GM23338 (cell line): ENCODE data around the gene PRTN3. TPM values are rescaled to one million over a fixed set of nuclear protein-coding genes. Genes with fewer than 3 reads are reported as not detected.

ENCODE experiments used
- ATAC-seq: fragments of 200-7000 bp; cut with Tn5 transposase; 3 replicates; pipeline ENCODE4 v1.9.1; 2020
- DNase-seq: peaks from one replicate; pipeline ENCODE4 v3.0.0-alpha.2; 2015; ENCODE audit warnings: low spot score
- H2AFZ ChIP-seq: fragments of 200-600 bp; sonication (generic); 2 replicates; pipeline ENCODE4 v1.8.0; 2016; ENCODE audit warnings: antibody characterized with exemption, mild to moderate bottlenecking, moderate library complexity
- H3F3A ChIP-seq: fragments of 200-600 bp; sonication (generic); replicated peaks from 2 replicates; pipeline ENCODE4 v1.8.0; 2017; ENCODE audit warnings: antibody characterized with exemption, mixed run types, low read depth
- H3K27ac ChIP-seq: fragments of 200-600 bp; sonication (generic); 2 replicates; pipeline ENCODE4 v1.6.1; 2016; ENCODE audit warnings: low read depth
- H3K27me3 ChIP-seq: fragments of 200-600 bp; sonication (generic); 2 replicates; pipeline ENCODE4 v1.8.0; 2016; ENCODE audit warnings: mild to moderate bottlenecking, mixed run types, moderate library complexity; ENCODE audit not compliant: insufficient read depth
- H3K36me3 ChIP-seq: fragments of 200-600 bp; sonication (generic); 2 replicates; pipeline ENCODE4 v1.8.0; 2016; ENCODE audit warnings: mild to moderate bottlenecking; ENCODE audit not compliant: insufficient read depth
- H3K4me1 ChIP-seq: fragments of 200-600 bp; sonication (generic); 2 replicates; pipeline ENCODE4 v1.8.0; 2016; ENCODE audit warnings: mild to moderate bottlenecking, moderate library complexity; ENCODE audit not compliant: insufficient read depth
- H3K4me2 ChIP-seq: fragments of 200-600 bp; sonication (generic); 2 replicates; pipeline ENCODE4 v1.7.1; 2017; ENCODE audit warnings: mixed run types
- H3K4me3 ChIP-seq: fragments of 200-600 bp; sonication (generic); 2 replicates; pipeline ENCODE4 v1.6.1; 2016; ENCODE audit warnings: mixed run types
- H3K79me2 ChIP-seq: fragments of 200-600 bp; sonication (generic); replicated peaks from 2 replicates; pipeline ENCODE4 v1.8.0; 2017; ENCODE audit warnings: mild to moderate bottlenecking; ENCODE audit not compliant: insufficient read depth
- H3K9me2 ChIP-seq: fragments of 200-600 bp; sonication (generic); 2 replicates; pipeline ENCODE4 v1.8.0; 2017; ENCODE audit not compliant: insufficient read depth
- H4K20me1 ChIP-seq: fragments of 200-600 bp; sonication (generic); replicated peaks from 2 replicates; pipeline ENCODE4 v1.8.0; 2017; ENCODE audit warnings: mild to moderate bottlenecking; ENCODE audit not compliant: insufficient read depth
- H3K27ac Mint-ChIP-seq: 2 replicates; pipeline ENCODE4 v1.8.0; 2020; ENCODE audit warnings: inconsistent platforms, mild to moderate bottlenecking, moderate library complexity, mixed read lengths
- H3K27me3 Mint-ChIP-seq: 3 replicates; pipeline ENCODE4 v1.8.0; 2022; ENCODE audit warnings: low read depth, mild to moderate bottlenecking, moderate library complexity, mixed read lengths, inconsistent platforms; ENCODE audit not compliant: insufficient read depth, poor library complexity
- H3K36me3 Mint-ChIP-seq: 3 replicates; pipeline ENCODE4 v1.8.0; 2021; ENCODE audit warnings: low read depth, mild to moderate bottlenecking, inconsistent platforms, moderate library complexity, mixed read lengths
- H3K4me1 Mint-ChIP-seq: 3 replicates; pipeline ENCODE4 v1.8.0; 2020; ENCODE audit warnings: mild to moderate bottlenecking, inconsistent platforms, mixed read lengths
- H3K4me3 Mint-ChIP-seq: 3 replicates; pipeline ENCODE4 v1.8.0; 2021; ENCODE audit warnings: moderate library complexity, mild to moderate bottlenecking, inconsistent platforms, mixed read lengths
- H3K9me3 Mint-ChIP-seq: 3 replicates; pipeline ENCODE4 v1.8.0; 2020; ENCODE audit warnings: moderate library complexity, mild to moderate bottlenecking, inconsistent platforms, mixed read lengths
- CREB1 ChIP-seq: fragments of 250-450 bp; sonication (Bioruptor Pico); IDR thresholded peaks from 2 replicates; pipeline ENCODE4 v1.5.0; 2020; ENCODE audit warnings: low read depth, mild to moderate bottlenecking, moderate library complexity
- EZH2 ChIP-seq: fragments of 200-600 bp; sonication (generic); IDR thresholded peaks from one replicate; pipeline ENCODE4 v1.8.0; 2017; ENCODE audit warnings: antibody characterized with exemption, mild to moderate bottlenecking, low read depth; ENCODE audit not compliant: unreplicated experiment
- EZH2phosphoT487 ChIP-seq: fragments of 200-600 bp; sonication (generic); IDR thresholded peaks from one replicate; pipeline ENCODE4 v1.8.1; 2018; ENCODE audit warnings: antibody characterized with exemption; ENCODE audit not compliant: unreplicated experiment
- JUNB ChIP-seq: IDR thresholded peaks from one replicate; pipeline ENCODE4 v1.6.1; 2016; ENCODE audit warnings: antibody characterized with exemption; ENCODE audit not compliant: unreplicated experiment
- NANOG ChIP-seq: IDR thresholded peaks from 2 replicates; pipeline ENCODE4 v1.6.1; 2016; ENCODE audit warnings: antibody characterized with exemption, borderline replicate concordance
- POLR2AphosphoS5 ChIP-seq: IDR thresholded peaks from 2 replicates; pipeline ENCODE4 v1.6.1; 2016; ENCODE audit warnings: antibody characterized with exemption, low read depth
- STAT1 ChIP-seq: IDR thresholded peaks from one replicate; pipeline ENCODE4 v1.6.1; 2016; ENCODE audit warnings: antibody characterized with exemption; ENCODE audit not compliant: unreplicated experiment
- ZNF114 ChIP-seq: fragments of 250-450 bp; sonication (Bioruptor Pico); IDR thresholded peaks from 2 replicates; pipeline ENCODE4 v1.5.0; 2020; ENCODE audit warnings: mild to moderate bottlenecking, moderate library complexity
- ZNF331 ChIP-seq: fragments of 250-450 bp; sonication (Bioruptor Pico); IDR thresholded peaks from 2 replicates; pipeline ENCODE4 v1.5.0; 2020; ENCODE audit warnings: low read depth, mild to moderate bottlenecking, moderate library complexity
- polyA plus RNA-seq: library from polyadenylated mRNA; unstranded; fragments of >200 nt; fragmentation: Nextera tagmentation; extraction: Ambion mirVana; gene quantifications from 2 replicates; pipeline ENCODE4 v1.2.1, GENCODE V29; 2016
- total RNA-seq: library from RNA; depleted of rRNA; stranded (reverse); fragments of >200 nt; shearing (Covaris generic); gene quantifications from 2 replicates; pipeline ENCODE4 v1.2.3, GENCODE V29; 2014
- TF ChIP-seq, protein P1 (sequence below): IDR thresholded peaks from 2 replicates; pipeline ENCODE4 v1.6.1; 2016; ENCODE audit warnings: antibody characterized with exemption
- TF ChIP-seq, protein P2 (sequence below), 2 experiments: fragments of 200-600 bp in 1 of 2; sonication (generic) in 1 of 2; conservative IDR thresholded peaks; 2 replicates each; pipeline versions ENCODE4 v1.5.1 to v1.6.1; 2016 to 2017; ENCODE audit warnings: antibody characterized with exemption in 2 of 2, low read depth in 2 of 2, mild to moderate bottlenecking in 2 of 2, moderate library complexity in 1 of 2

Gene PRTN3
- total and polyA plus RNA-seq, 2 experiments from 2014 or later, result 0.21 to 0.68 TPM

GRCh38 chr19:827314-827709, 13.5 kb upstream of the PRTN3 start:
- Histone ChIP-seq H3K4me2 (no peak overlapping the region), H3K27me3 (no peaks in the 10 kb centered on the region; the same call in 1 of the 2 replicates), H3K79me2 (no peaks in the 10 kb centered on the region), H3K9me2 (no peaks in the 10 kb centered on the region), H3K27ac (no peak overlapping the region), H2AFZ (no peak overlapping the region), H4K20me1 (no peaks in the 10 kb centered on the region), H3K4me3 (no peak overlapping the region), H3K4me1 (peaks cover 9% of the 10 kb centered on the region; the same call in 1 of the 2 replicates), H3K36me3 (no peaks in the 10 kb centered on the region), H3F3A (no peaks in the 10 kb centered on the region)
- Mint-ChIP-seq H3K4me1 (peaks cover 6% of the 10 kb centered on the region; the same call in 2 of the 3 replicates), H3K27me3 (peaks cover 9% of the 10 kb centered on the region), H3K4me3 (no peak overlapping the region), H3K36me3 (no peaks in the 10 kb centered on the region), H3K27ac (no peak overlapping the region), H3K9me3 (no peaks in the 10 kb centered on the region)
- ATAC-seq, result no peak
- TF ChIP-seq, protein P1, sequence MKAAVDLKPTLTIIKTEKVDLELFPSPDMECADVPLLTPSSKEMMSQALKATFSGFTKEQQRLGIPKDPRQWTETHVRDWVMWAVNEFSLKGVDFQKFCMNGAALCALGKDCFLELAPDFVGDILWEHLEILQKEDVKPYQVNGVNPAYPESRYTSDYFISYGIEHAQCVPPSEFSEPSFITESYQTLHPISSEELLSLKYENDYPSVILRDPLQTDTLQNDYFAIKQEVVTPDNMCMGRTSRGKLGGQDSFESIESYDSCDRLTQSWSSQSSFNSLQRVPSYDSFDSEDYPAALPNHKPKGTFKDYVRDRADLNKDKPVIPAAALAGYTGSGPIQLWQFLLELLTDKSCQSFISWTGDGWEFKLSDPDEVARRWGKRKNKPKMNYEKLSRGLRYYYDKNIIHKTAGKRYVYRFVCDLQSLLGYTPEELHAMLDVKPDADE, result no peak
- TF ChIP-seq EZH2phosphoT487 (no peak), EZH2 (no peak), CREB1 (no peak), POLR2AphosphoS5 (no peak), ZNF331 (no peak), ZNF114 (CRISPR knock-in tag) (no peak), STAT1 (no peak), NANOG (no peak)
- TF ChIP-seq, protein P2, sequence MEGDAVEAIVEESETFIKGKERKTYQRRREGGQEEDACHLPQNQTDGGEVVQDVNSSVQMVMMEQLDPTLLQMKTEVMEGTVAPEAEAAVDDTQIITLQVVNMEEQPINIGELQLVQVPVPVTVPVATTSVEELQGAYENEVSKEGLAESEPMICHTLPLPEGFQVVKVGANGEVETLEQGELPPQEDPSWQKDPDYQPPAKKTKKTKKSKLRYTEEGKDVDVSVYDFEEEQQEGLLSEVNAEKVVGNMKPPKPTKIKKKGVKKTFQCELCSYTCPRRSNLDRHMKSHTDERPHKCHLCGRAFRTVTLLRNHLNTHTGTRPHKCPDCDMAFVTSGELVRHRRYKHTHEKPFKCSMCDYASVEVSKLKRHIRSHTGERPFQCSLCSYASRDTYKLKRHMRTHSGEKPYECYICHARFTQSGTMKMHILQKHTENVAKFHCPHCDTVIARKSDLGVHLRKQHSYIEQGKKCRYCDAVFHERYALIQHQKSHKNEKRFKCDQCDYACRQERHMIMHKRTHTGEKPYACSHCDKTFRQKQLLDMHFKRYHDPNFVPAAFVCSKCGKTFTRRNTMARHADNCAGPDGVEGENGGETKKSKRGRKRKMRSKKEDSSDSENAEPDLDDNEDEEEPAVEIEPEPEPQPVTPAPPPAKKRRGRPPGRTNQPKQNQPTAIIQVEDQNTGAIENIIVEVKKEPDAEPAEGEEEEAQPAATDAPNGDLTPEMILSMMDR (conservative IDR thresholded peaks at IDR 0.05; ENCODE audit: low read depth in 2 of 2), result no peak
- no peak for DNase-seq

GRCh38 chr19:827710-828321, 13.0 kb upstream of the PRTN3 start, which contains the start of gene AZU1:
TSS of gene AZU1 (plus strand) at chr19:827837. CDS start at chr19:827847, 10 bp downstream.
- Mint-ChIP-seq H3K27me3 (peaks cover 6% of the 10 kb centered on the region), H3K27ac (no peak within 1 kb of the TSS), H3K4me1 (peaks cover 6% of the 10 kb centered on the region; the same call in 2 of the 3 replicates), H3K4me3 (no peak within 1 kb of the TSS), H3K9me3 (no peaks in the 10 kb centered on the region), H3K36me3 (no peaks in the 10 kb centered on the region)
- Histone ChIP-seq H4K20me1 (no peaks in the 10 kb centered on the region), H3K9me2 (no peaks in the 10 kb centered on the region), H3F3A (no peaks in the 10 kb centered on the region), H3K27ac (no peak within 1 kb of the TSS), H3K4me2 (no peak within 1 kb of the TSS), H3K4me1 (peaks cover 9% of the 10 kb centered on the region; the same call in 1 of the 2 replicates), H3K4me3 (no peak within 1 kb of the TSS), H3K27me3 (no peaks in the 10 kb centered on the region), H3K36me3 (no peaks in the 10 kb centered on the region), H2AFZ (no peak within 1 kb of the TSS), H3K79me2 (no peaks in the 10 kb centered on the region)
- DNase-seq, result no peak
- no peak; the same call in 2 of the 3 replicates for ATAC-seq
- TF ChIP-seq, protein P1, result no peak
- TF ChIP-seq JUNB, result no peak
- TF ChIP-seq ZNF114 (CRISPR knock-in tag), result no peak
- TF ChIP-seq ZNF331, result no peak
- no peak for TF ChIP-seq CREB1
- TF ChIP-seq STAT1, result no peak
- no peak for TF ChIP-seq EZH2
